22Rv1 (cell line): ENCODE data around the gene SETBP1.

Source experiments
- ZFX ChIP-seq: fragments of 450-650 bp; IDR thresholded peaks from 2 replicates; pipeline ENCODE4 v1.6.1; 2017; ENCODE audit warnings: antibody characterized with exemption, borderline replicate concordance
- TF ChIP-seq, protein P1 (sequence below): fragments of 450-650 bp; IDR thresholded peaks from 2 replicates; pipeline ENCODE4 v1.5.1; 2017; ENCODE audit warnings: mild to moderate bottlenecking

GRCh38 chr18:44871771-44872170, 191.1 kb downstream of the SETBP1 start:
- TF ChIP-seq, protein P1, sequence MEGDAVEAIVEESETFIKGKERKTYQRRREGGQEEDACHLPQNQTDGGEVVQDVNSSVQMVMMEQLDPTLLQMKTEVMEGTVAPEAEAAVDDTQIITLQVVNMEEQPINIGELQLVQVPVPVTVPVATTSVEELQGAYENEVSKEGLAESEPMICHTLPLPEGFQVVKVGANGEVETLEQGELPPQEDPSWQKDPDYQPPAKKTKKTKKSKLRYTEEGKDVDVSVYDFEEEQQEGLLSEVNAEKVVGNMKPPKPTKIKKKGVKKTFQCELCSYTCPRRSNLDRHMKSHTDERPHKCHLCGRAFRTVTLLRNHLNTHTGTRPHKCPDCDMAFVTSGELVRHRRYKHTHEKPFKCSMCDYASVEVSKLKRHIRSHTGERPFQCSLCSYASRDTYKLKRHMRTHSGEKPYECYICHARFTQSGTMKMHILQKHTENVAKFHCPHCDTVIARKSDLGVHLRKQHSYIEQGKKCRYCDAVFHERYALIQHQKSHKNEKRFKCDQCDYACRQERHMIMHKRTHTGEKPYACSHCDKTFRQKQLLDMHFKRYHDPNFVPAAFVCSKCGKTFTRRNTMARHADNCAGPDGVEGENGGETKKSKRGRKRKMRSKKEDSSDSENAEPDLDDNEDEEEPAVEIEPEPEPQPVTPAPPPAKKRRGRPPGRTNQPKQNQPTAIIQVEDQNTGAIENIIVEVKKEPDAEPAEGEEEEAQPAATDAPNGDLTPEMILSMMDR: no peak
- TF ChIP-seq ZFX: no peak
